A549 (cell line): ENCODE measurements around the gene KCTD21.
A peak's percentile ranks its signal among the peaks of the same experiment; 100 is the strongest.

Source experiments
- BHLHE40 ChIP-seq: IDR thresholded peaks from 2 replicates; pipeline ENCODE4 v1.6.1; 2012; ENCODE audit warnings: low read depth, low read length, inconsistent platforms
- MAFK ChIP-seq: fragments of 450-650 bp; IDR thresholded peaks from 2 replicates; pipeline ENCODE4 v1.6.1; 2014; ENCODE audit not compliant: partially characterized antibody
- PHF8 ChIP-seq: fragments of 200-600 bp; sonication (generic); IDR thresholded peaks from 2 replicates; pipeline ENCODE4 v1.6.1; 2016; ENCODE audit warnings: low read depth, mild to moderate bottlenecking, antibody characterized with exemption, moderate library complexity, borderline replicate concordance
- POLR2A ChIP-seq: IDR thresholded peaks from 2 replicates; pipeline ENCODE4 v1.6.1; 2012; ENCODE audit warnings: mild to moderate bottlenecking, low read length
- RARB ChIP-seq: fragments of 250-450 bp; sonication (Bioruptor Pico); IDR thresholded peaks from 2 replicates; pipeline ENCODE4 v1.8.0; 2021; ENCODE audit warnings: mild to moderate bottlenecking, moderate library complexity
- TP53 ChIP-seq: fragments of 250-450 bp; sonication (Bioruptor Pico); IDR thresholded peaks from 2 replicates; pipeline ENCODE4 v1.5.0; 2021; ENCODE audit warnings: mild to moderate bottlenecking, moderate library complexity
- TF ChIP-seq, protein P1 (sequence below): fragments of >200 bp; sonication (Bioruptor Twin); formaldehyde crosslinking; IDR thresholded peaks from 3 replicates; pipeline ENCODE4 v1.5.1; 2016
- TF ChIP-seq, protein P2 (sequence below): fragments of 200-600 bp; sonication (generic); IDR thresholded peaks from 2 replicates; pipeline ENCODE4 v1.6.1; 2016; ENCODE audit warnings: antibody characterized with exemption, mild to moderate bottlenecking, moderate library complexity

DNA sequence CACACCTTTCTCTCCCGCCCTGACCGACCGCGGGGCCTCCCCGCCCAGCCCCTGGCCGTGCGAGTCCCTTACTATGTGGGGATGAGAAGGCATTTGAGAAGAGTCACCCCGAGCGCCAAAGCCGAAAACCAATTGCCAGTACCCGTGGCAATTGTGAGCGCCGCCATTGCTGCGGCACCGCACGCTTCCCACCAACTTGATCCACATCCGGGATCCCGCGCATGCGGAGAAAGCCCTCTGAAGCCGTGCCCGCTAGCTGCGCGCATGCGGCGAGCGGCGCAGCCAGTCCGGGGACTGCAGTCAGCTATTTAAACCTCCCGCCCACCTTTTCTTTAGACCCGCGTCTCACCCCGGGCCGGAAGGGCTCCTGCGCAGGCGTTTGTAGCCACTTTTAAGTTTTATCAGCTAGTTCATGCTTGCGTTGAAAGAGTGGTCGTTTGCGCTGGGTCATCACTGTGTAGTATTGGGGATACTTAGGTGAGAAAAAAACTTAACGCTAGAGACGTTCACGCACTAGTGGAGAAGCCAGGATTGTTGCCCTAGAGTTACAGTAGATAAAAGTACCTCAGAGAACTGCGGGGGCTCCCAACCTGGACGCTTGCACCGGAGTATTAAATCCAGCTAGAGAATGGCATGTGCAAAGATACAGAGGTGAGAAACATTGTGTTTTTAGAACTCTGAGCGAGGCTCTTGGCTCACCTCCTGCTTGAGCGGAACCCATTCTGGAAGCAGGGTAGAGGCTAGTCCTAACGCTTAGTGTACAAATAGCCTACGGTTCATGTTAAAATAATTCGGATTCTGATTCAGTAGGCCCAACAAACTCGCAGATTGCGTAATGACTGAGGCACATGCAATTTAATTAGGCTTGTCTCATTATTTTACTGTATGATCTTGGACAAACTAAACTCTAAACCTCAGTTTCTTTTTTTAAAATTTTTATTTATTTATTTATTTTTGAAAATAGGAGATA lies 48.7 kb downstream of the KCTD21 start, which contains the start of gene ALG8:
- TF ChIP-seq BHLHE40 = no peak
- peak; percentile 86 for TF ChIP-seq POLR2A
- TF ChIP-seq, protein P1, sequence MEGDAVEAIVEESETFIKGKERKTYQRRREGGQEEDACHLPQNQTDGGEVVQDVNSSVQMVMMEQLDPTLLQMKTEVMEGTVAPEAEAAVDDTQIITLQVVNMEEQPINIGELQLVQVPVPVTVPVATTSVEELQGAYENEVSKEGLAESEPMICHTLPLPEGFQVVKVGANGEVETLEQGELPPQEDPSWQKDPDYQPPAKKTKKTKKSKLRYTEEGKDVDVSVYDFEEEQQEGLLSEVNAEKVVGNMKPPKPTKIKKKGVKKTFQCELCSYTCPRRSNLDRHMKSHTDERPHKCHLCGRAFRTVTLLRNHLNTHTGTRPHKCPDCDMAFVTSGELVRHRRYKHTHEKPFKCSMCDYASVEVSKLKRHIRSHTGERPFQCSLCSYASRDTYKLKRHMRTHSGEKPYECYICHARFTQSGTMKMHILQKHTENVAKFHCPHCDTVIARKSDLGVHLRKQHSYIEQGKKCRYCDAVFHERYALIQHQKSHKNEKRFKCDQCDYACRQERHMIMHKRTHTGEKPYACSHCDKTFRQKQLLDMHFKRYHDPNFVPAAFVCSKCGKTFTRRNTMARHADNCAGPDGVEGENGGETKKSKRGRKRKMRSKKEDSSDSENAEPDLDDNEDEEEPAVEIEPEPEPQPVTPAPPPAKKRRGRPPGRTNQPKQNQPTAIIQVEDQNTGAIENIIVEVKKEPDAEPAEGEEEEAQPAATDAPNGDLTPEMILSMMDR = no peak
- TF ChIP-seq, protein P2, sequence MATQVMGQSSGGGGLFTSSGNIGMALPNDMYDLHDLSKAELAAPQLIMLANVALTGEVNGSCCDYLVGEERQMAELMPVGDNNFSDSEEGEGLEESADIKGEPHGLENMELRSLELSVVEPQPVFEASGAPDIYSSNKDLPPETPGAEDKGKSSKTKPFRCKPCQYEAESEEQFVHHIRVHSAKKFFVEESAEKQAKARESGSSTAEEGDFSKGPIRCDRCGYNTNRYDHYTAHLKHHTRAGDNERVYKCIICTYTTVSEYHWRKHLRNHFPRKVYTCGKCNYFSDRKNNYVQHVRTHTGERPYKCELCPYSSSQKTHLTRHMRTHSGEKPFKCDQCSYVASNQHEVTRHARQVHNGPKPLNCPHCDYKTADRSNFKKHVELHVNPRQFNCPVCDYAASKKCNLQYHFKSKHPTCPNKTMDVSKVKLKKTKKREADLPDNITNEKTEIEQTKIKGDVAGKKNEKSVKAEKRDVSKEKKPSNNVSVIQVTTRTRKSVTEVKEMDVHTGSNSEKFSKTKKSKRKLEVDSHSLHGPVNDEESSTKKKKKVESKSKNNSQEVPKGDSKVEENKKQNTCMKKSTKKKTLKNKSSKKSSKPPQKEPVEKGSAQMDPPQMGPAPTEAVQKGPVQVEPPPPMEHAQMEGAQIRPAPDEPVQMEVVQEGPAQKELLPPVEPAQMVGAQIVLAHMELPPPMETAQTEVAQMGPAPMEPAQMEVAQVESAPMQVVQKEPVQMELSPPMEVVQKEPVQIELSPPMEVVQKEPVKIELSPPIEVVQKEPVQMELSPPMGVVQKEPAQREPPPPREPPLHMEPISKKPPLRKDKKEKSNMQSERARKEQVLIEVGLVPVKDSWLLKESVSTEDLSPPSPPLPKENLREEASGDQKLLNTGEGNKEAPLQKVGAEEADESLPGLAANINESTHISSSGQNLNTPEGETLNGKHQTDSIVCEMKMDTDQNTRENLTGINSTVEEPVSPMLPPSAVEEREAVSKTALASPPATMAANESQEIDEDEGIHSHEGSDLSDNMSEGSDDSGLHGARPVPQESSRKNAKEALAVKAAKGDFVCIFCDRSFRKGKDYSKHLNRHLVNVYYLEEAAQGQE = no peak
- peak; percentile 89; the same call in 1 of the 2 replicates for TF ChIP-seq PHF8
- TF ChIP-seq TP53 (CRISPR knock-in tag) = no peak
- peak; percentile 57 for TF ChIP-seq MAFK
- TF ChIP-seq RARB = no peak
